ENCODE data around the gene SPATA46.

DNA sequence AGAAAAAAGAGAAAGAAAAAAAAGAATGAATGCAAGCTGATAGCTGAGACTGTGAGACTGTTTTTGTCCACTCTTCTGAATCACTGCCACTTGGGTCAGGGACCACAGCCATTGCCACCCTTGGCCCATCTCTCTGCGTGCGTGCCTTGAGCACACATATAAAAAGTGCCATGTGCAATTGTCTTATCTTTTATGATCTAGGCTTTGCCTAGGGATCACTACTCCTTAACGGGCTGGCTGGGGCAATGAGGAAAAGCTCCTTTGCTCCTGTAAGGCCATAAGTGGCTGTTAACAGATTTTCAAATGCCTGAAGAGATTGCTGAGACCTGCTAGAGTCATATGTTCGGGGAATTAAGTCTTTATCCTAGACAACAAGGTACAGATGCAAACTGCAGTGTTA lies 8.2 kb downstream of the SPATA46 start:
- TF ChIP-seq, protein P1, sequence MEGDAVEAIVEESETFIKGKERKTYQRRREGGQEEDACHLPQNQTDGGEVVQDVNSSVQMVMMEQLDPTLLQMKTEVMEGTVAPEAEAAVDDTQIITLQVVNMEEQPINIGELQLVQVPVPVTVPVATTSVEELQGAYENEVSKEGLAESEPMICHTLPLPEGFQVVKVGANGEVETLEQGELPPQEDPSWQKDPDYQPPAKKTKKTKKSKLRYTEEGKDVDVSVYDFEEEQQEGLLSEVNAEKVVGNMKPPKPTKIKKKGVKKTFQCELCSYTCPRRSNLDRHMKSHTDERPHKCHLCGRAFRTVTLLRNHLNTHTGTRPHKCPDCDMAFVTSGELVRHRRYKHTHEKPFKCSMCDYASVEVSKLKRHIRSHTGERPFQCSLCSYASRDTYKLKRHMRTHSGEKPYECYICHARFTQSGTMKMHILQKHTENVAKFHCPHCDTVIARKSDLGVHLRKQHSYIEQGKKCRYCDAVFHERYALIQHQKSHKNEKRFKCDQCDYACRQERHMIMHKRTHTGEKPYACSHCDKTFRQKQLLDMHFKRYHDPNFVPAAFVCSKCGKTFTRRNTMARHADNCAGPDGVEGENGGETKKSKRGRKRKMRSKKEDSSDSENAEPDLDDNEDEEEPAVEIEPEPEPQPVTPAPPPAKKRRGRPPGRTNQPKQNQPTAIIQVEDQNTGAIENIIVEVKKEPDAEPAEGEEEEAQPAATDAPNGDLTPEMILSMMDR (conservative IDR thresholded peaks at IDR 0.05; ENCODE audit: low read depth in 2 of 2) = no peak
- TF ChIP-seq, protein P2, sequence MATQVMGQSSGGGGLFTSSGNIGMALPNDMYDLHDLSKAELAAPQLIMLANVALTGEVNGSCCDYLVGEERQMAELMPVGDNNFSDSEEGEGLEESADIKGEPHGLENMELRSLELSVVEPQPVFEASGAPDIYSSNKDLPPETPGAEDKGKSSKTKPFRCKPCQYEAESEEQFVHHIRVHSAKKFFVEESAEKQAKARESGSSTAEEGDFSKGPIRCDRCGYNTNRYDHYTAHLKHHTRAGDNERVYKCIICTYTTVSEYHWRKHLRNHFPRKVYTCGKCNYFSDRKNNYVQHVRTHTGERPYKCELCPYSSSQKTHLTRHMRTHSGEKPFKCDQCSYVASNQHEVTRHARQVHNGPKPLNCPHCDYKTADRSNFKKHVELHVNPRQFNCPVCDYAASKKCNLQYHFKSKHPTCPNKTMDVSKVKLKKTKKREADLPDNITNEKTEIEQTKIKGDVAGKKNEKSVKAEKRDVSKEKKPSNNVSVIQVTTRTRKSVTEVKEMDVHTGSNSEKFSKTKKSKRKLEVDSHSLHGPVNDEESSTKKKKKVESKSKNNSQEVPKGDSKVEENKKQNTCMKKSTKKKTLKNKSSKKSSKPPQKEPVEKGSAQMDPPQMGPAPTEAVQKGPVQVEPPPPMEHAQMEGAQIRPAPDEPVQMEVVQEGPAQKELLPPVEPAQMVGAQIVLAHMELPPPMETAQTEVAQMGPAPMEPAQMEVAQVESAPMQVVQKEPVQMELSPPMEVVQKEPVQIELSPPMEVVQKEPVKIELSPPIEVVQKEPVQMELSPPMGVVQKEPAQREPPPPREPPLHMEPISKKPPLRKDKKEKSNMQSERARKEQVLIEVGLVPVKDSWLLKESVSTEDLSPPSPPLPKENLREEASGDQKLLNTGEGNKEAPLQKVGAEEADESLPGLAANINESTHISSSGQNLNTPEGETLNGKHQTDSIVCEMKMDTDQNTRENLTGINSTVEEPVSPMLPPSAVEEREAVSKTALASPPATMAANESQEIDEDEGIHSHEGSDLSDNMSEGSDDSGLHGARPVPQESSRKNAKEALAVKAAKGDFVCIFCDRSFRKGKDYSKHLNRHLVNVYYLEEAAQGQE (IDR thresholded peaks at IDR 0.05; ENCODE audit: unreplicated experiment) = no peak
